Peyer's patch (tissue), 4 donors: ENCODE results near the gene MPPED1. TPM values are rescaled to one million over a fixed set of nuclear protein-coding genes. Genes with fewer than 3 reads are reported as not detected.

Experiments used
- DNase-seq, 3 donors: peaks; one replicate each; pipeline ENCODE4 v3.0.0-alpha.2; 2017 to 2019
- H3K27ac ChIP-seq, 4 donors: fragments of 200-600 bp; sonication (generic); one replicate each; pipeline ENCODE4 v1.5.1; 2016 to 2019
- H3K27me3 ChIP-seq, 2 donors: fragments of 200-600 bp; sonication (generic); one replicate each; pipeline ENCODE4 v1.5.1; 2019
- H3K36me3 ChIP-seq, 3 donors: fragments of 200-600 bp; sonication (generic); one replicate each; pipeline ENCODE4 v1.5.1; 2016 to 2019
- H3K4me1 ChIP-seq, 4 donors: fragments of 200-600 bp; sonication (generic); one replicate each; pipeline ENCODE4 v1.5.1; 2016 to 2019
- H3K4me3 ChIP-seq, 4 donors: fragments of 200-600 bp; sonication (generic); 1 replicate in 3 of 4; 2 replicates in 1 of 4; pipeline ENCODE4 v1.5.1; 2016 to 2019; ENCODE audit warnings: mild to moderate bottlenecking in 1 of 4
- H3K9me3 ChIP-seq, 4 donors: fragments of 200-600 bp; sonication (generic); one replicate each; pipeline ENCODE4 v1.5.1; 2016 to 2019; ENCODE audit warnings: mild to moderate bottlenecking in 1 of 4
- POLR2A ChIP-seq, 2 donors: fragments of 450-650 bp; IDR thresholded peaks; one replicate each; pipeline ENCODE4 v1.5.1; 2017; ENCODE audit warnings: antibody characterized with exemption in 2 of 2, mild to moderate bottlenecking in 2 of 2, moderate library complexity in 2 of 2
- total RNA-seq, 4 donors: library from RNA; depleted of rRNA; stranded (reverse); fragments of >200 nt; gene quantifications; one replicate each; pipeline ENCODE4 v1.1.0, GENCODE V29; 2016
- TF ChIP-seq, protein P1 (sequence below), 6 experiments: fragments of 450-650 bp in 4 of 6; fragments of 200-600 bp in 2 of 6; sonication (generic) in 1 of 6; IDR thresholded peaks; one replicate each; pipeline ENCODE4 v1.5.1; 2017 to 2019; ENCODE audit warnings: antibody characterized with exemption in 6 of 6, mild to moderate bottlenecking in 3 of 6, moderate library complexity in 1 of 6

Gene MPPED1
- total RNA-seq, 4 donors from 2014 or later = not detected

DNA sequence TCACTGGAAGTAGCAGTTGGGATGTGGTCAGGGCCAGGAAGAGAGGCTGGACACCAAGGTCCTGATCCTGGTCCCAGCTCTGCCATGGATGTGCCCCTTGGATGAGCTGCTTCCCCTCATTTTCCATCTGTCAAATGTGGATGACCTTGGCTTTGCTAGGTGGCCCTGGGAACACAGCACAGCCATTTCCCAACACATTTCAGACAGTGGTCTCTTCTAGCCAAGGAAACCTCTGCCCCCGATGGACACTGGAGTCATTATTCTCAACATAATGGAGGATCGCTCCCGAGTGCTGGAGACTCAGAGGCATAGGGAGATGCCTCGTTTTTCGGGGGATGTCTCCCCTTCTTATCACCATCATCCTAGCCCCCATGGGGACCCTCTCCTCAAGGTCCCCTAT, 13.6 kb upstream of the MPPED1 start:
- DNase-seq = no peak
- H3K4me1 ChIP-seq = no peaks in the 10 kb centered on the region
- no peak overlapping the region for H3K27ac ChIP-seq
- no peaks in the 10 kb centered on the region for H3K9me3 ChIP-seq
- H3K36me3 ChIP-seq = no peaks in the 10 kb centered on the region
- TF ChIP-seq, protein P1, sequence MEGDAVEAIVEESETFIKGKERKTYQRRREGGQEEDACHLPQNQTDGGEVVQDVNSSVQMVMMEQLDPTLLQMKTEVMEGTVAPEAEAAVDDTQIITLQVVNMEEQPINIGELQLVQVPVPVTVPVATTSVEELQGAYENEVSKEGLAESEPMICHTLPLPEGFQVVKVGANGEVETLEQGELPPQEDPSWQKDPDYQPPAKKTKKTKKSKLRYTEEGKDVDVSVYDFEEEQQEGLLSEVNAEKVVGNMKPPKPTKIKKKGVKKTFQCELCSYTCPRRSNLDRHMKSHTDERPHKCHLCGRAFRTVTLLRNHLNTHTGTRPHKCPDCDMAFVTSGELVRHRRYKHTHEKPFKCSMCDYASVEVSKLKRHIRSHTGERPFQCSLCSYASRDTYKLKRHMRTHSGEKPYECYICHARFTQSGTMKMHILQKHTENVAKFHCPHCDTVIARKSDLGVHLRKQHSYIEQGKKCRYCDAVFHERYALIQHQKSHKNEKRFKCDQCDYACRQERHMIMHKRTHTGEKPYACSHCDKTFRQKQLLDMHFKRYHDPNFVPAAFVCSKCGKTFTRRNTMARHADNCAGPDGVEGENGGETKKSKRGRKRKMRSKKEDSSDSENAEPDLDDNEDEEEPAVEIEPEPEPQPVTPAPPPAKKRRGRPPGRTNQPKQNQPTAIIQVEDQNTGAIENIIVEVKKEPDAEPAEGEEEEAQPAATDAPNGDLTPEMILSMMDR (IDR thresholded peaks at IDR 0.05) = no peak
- no peak for TF ChIP-seq POLR2A (IDR thresholded peaks at IDR 0.05)
- H3K27me3 ChIP-seq = no peaks in the 10 kb centered on the region
- no peak overlapping the region for H3K4me3 ChIP-seq

GRCh38 chr22:43398910-43399309, 12.9 kb upstream of the MPPED1 start:
- H3K9me3 ChIP-seq = no peaks in the 10 kb centered on the region
- no peak for DNase-seq

DNA sequence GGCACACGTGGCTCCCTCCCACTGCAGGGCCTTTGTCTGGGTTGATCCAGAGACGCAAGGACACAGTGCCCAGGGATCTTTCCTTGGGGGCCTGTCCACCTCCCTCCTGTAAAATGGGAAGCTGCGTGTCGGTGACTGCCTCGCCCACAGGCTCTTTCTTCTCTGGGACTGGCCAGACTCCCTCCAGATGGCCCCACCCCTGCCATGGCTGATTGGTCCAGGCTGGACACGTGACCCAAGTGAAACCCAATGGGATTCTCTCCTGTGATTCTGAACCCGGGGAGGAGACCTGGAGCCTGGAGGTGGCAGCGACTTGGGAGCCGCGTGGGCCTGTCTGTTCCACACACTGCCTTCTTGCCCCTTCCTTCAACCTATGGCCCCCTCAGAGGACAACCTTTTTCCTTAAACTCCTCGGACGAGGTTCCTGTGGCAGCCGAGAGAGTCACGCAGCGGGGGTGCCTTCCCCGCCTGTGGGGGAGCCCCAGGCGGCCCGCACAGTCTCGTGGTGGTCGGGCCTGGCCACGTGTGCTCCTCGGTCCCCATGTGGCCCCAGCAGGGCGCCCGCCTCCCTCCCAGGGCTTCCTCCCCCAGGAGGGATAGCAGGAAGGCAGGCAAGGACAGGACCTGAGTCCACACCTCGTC, 12.4 kb upstream of the MPPED1 start:
- DNase-seq = peak in 1 of 3 donors; percentile 18
- TF ChIP-seq POLR2A (IDR thresholded peaks at IDR 0.05) = no peak
- TF ChIP-seq, protein P1 (IDR thresholded peaks at IDR 0.05) = no peak
- Histone ChIP-seq H3K9me3 (no peaks in the 10 kb centered on the region), H3K4me1 (no peaks in the 10 kb centered on the region), H3K4me3 (no peak overlapping the region), H3K36me3 (no peaks in the 10 kb centered on the region), H3K27me3 (no peaks in the 10 kb centered on the region), H3K27ac (no peak overlapping the region)

More at GRCh38 chr22:43398910-43399309, 12.9 kb upstream of the MPPED1 start:
- no peak overlapping the region for H3K4me3 ChIP-seq
- no peaks in the 10 kb centered on the region for H3K4me1 ChIP-seq
- no peaks in the 10 kb centered on the region for H3K36me3 ChIP-seq
- TF ChIP-seq POLR2A (IDR thresholded peaks at IDR 0.05) = no peak
- TF ChIP-seq, protein P1 (IDR thresholded peaks at IDR 0.05) = no peak
- H3K27me3 ChIP-seq = no peaks in the 10 kb centered on the region
- H3K27ac ChIP-seq = no peak overlapping the region

GRCh38 chr22:43399980-43400358, 11.8 kb upstream of the MPPED1 start:
- DNase-seq = no peak

GRCh38 chr22:43400449-43400848, 11.4 kb upstream of the MPPED1 start:
- Histone ChIP-seq H3K27ac (no peak overlapping the region), H3K9me3 (no peaks in the 10 kb centered on the region), H3K4me3 (no peak overlapping the region), H3K4me1 (no peaks in the 10 kb centered on the region), H3K27me3 (no peaks in the 10 kb centered on the region), H3K36me3 (no peaks in the 10 kb centered on the region)
- no peak for DNase-seq
- TF ChIP-seq POLR2A (IDR thresholded peaks at IDR 0.05) = no peak
- TF ChIP-seq, protein P1 (IDR thresholded peaks at IDR 0.05) = no peak

More at GRCh38 chr22:43399980-43400358, 11.8 kb upstream of the MPPED1 start:
- no peak overlapping the region for H3K4me3 ChIP-seq
- no peak for TF ChIP-seq POLR2A (IDR thresholded peaks at IDR 0.05)
- TF ChIP-seq, protein P1 (IDR thresholded peaks at IDR 0.05) = no peak
- H3K4me1 ChIP-seq = no peaks in the 10 kb centered on the region
- no peaks in the 10 kb centered on the region for H3K36me3 ChIP-seq
- no peaks in the 10 kb centered on the region for H3K27me3 ChIP-seq
- H3K27ac ChIP-seq = no peak overlapping the region
- H3K9me3 ChIP-seq = no peaks in the 10 kb centered on the region
